ENCODE results near the gene ABHD16B. TPM values are rescaled to one million over a fixed set of nuclear protein-coding genes. Genes with fewer than 3 reads are reported as not detected.
A peak's percentile ranks its signal among the peaks of the same experiment; 100 is the strongest.

ABHD16B gene
- total and polyA plus RNA-seq, 2 of the 13 experiments (the other 11 are each of a cell fraction or from before 2014, with no cell fraction given): not detected

GRCh38 chr20:63896264-63897105 lies 35.2 kb downstream of the ABHD16B start (continued):
- TF ChIP-seq TCF7 (IDR thresholded peaks at IDR 0.05; ENCODE audit: low read depth): no peak
- no peak for TF ChIP-seq EEA1 (CRISPR knock-in tag; IDR thresholded peaks at IDR 0.05; ENCODE audit: borderline replicate concordance)
- 0 out of 2 replicates have a peak, but pooled peaks have one; percentile 48 for TF ChIP-seq RXRA (CRISPR knock-in tag; IDR thresholded peaks at IDR 0.05)
- TF ChIP-seq, protein P1, sequence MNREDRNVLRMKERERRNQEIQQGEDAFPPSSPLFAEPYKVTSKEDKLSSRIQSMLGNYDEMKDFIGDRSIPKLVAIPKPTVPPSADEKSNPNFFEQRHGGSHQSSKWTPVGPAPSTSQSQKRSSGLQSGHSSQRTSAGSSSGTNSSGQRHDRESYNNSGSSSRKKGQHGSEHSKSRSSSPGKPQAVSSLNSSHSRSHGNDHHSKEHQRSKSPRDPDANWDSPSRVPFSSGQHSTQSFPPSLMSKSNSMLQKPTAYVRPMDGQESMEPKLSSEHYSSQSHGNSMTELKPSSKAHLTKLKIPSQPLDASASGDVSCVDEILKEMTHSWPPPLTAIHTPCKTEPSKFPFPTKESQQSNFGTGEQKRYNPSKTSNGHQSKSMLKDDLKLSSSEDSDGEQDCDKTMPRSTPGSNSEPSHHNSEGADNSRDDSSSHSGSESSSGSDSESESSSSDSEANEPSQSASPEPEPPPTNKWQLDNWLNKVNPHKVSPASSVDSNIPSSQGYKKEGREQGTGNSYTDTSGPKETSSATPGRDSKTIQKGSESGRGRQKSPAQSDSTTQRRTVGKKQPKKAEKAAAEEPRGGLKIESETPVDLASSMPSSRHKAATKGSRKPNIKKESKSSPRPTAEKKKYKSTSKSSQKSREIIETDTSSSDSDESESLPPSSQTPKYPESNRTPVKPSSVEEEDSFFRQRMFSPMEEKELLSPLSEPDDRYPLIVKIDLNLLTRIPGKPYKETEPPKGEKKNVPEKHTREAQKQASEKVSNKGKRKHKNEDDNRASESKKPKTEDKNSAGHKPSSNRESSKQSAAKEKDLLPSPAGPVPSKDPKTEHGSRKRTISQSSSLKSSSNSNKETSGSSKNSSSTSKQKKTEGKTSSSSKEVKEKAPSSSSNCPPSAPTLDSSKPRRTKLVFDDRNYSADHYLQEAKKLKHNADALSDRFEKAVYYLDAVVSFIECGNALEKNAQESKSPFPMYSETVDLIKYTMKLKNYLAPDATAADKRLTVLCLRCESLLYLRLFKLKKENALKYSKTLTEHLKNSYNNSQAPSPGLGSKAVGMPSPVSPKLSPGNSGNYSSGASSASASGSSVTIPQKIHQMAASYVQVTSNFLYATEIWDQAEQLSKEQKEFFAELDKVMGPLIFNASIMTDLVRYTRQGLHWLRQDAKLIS (CRISPR knock-in tag; IDR thresholded peaks at IDR 0.05): no peak
- TF ChIP-seq, protein P2, sequence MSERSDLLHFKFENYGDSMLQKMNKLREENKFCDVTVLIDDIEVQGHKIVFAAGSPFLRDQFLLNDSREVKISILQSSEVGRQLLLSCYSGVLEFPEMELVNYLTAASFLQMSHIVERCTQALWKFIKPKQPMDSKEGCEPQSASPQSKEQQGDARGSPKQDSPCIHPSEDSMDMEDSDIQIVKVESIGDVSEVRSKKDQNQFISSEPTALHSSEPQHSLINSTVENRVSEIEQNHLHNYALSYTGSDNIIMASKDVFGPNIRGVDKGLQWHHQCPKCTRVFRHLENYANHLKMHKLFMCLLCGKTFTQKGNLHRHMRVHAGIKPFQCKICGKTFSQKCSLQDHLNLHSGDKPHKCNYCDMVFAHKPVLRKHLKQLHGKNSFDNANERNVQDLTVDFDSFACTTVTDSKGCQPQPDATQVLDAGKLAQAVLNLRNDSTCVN (CRISPR knock-in tag; IDR thresholded peaks at IDR 0.05; ENCODE audit: borderline replicate concordance): no peak
- TF ChIP-seq AHR (CRISPR knock-in tag; IDR thresholded peaks at IDR 0.05): peak; percentile 77; the same call in 1 of the 2 replicates
- peak; percentile 78; the same call in 1 of the 2 replicates for TF ChIP-seq ZNF816 (CRISPR knock-in tag; IDR thresholded peaks at IDR 0.05; ENCODE audit: borderline replicate concordance)
- 0 out of 2 replicates have a peak, but pooled peaks have one; percentile 54 for TF ChIP-seq ZNF12 (CRISPR knock-in tag; IDR thresholded peaks at IDR 0.05)
- TF ChIP-seq HINFP (CRISPR knock-in tag; IDR thresholded peaks at IDR 0.05; ENCODE audit: low read depth): no peak
- peak; percentile 76 for TF ChIP-seq RARA (CRISPR knock-in tag; IDR thresholded peaks at IDR 0.05)
- TF ChIP-seq ZBTB49 (CRISPR knock-in tag; IDR thresholded peaks at IDR 0.05; ENCODE audit: borderline replicate concordance): peak; percentile 40; the same call in 1 of the 2 replicates
- peak; percentile 69 for TF ChIP-seq FOSL2 (CRISPR knock-in tag; IDR thresholded peaks at IDR 0.05)
- no peak for TF ChIP-seq ZBTB8A (CRISPR knock-in tag; IDR thresholded peaks at IDR 0.05; ENCODE audit: borderline replicate concordance, low read depth)
- TF ChIP-seq CREB1 (IDR thresholded peaks at IDR 0.05): no peak
- TF ChIP-seq CREB1 (CRISPR knock-in tag; IDR thresholded peaks at IDR 0.05): peak; percentile 18; the same call in 1 of the 2 replicates
- TF ChIP-seq ETV6 (CRISPR knock-in tag; conservative IDR thresholded peaks at IDR 0.05): peak; percentile 58; the same call in 1 of the 2 replicates
- peak; percentile 36; the same call in 1 of the 2 replicates for TF ChIP-seq HIVEP1 (CRISPR knock-in tag; IDR thresholded peaks at IDR 0.05)

Data from HepG2 (cell line).